ENCODE measurements around the gene NR1I2. TPM values are rescaled to one million over a fixed set of nuclear protein-coding genes. Genes with fewer than 3 reads are reported as not detected.

Gene NR1I2
- 0.28 TPM in 1 of 2 replicates, not detected in the other for total RNA-seq

GRCh38 chr3:119781330-119782198 is at the start of gene NR1I2:
Gene NR1I2, plus strand, starts transcription at chr3:119782101.

Other genes starting within 250 kb of the NR1I2 start
- 0.19 TPM in 1 of 2 replicates, not detected in the other for gene CD80, start 222.5 kb upstream of the NR1I2 start, total RNA-seq
- gene ADPRH, start 202.6 kb upstream of the NR1I2 start, total RNA-seq, result 5.6 and 7.5 TPM in 2 replicates
- gene PLA1A, start 184.2 kb upstream of the NR1I2 start, total RNA-seq, result not detected in 2 replicates
- gene POPDC2, start 121.5 kb upstream of the NR1I2 start, total RNA-seq, result 0.56 and 0.58 TPM in 2 replicates
- gene COX17, start 104.7 kb upstream of the NR1I2 start, total RNA-seq, result 14.9 and 21.3 TPM in 2 replicates
- 0.38 and 0.85 TPM in 2 replicates for gene CFAP91, start 79.1 kb upstream of the NR1I2 start, total RNA-seq